ENCODE data around the gene ZSWIM1. TPM values are rescaled to one million over a fixed set of nuclear protein-coding genes. Genes with fewer than 3 reads are reported as not detected.
A peak's percentile ranks its signal among the peaks of the same experiment; 100 is the strongest.

Gene ZSWIM1
- total and polyA plus RNA-seq, 2 of the 13 experiments (the other 11 are each of a cell fraction or from before 2014, with no cell fraction given), result 9.5 to 11.7 TPM

DNA sequence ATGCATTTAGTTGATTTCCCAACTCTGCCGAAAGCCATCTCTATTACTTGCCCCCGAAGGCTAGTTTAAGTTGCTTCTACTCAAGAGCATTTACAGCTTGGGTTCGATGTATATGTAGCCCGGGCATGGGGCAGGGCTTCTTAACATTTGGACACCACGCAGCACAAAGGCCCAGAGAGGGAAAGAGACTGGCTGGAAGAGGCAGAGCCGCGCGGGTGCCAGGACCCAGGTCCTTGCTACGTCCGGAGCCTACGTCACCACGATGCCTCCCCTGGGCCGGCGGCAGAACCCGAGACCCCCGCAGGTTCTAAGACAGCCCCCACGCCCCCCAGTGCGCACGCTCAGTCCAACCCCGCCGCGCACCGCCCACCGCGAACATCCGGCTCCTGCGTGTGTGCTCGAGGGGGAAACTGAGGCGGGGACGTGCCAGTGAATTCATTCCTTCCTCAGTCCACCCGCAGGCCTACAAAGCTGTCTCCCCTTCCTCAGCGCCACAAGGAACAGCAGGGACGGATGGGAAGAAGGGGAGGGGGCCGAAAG is 53.1 kb downstream of the ZSWIM1 start (continued):
- TF ChIP-seq PITX1 (CRISPR knock-in tag; IDR thresholded peaks at IDR 0.05) (no peak), TBX2 (CRISPR knock-in tag; IDR thresholded peaks at IDR 0.05; ENCODE audit: borderline replicate concordance) (peak; percentile 4; the same call in 1 of the 2 replicates), AGO1 (IDR thresholded peaks at IDR 0.05; ENCODE audit: low read depth, low read length, poor library complexity, severe bottlenecking) (no peak), PAWR (CRISPR knock-in tag; IDR thresholded peaks at IDR 0.05; ENCODE audit: borderline replicate concordance) (peak; percentile 98; the same call in 1 of the 2 replicates), U2AF2 (IDR thresholded peaks at IDR 0.05; ENCODE audit: low read depth, low read length) (0 out of 2 replicates have a peak, but pooled peaks have one; percentile 57), YEATS2 (CRISPR knock-in tag; IDR thresholded peaks at IDR 0.05; ENCODE audit: borderline replicate concordance) (no peak), ZNF777 (CRISPR knock-in tag; IDR thresholded peaks at IDR 0.05) (0 out of 2 replicates have a peak, but pooled peaks have one; percentile 33), ZNF589 (CRISPR knock-in tag; conservative IDR thresholded peaks at IDR 0.05) (peak; percentile 10; the same call in 1 of the 2 replicates), ZNF432 (CRISPR knock-in tag; IDR thresholded peaks at IDR 0.05; ENCODE audit: borderline replicate concordance) (no peak), ZNF230 (CRISPR knock-in tag; IDR thresholded peaks at IDR 0.05) (peak; percentile 86), TOE1 (CRISPR knock-in tag; IDR thresholded peaks at IDR 0.05) (no peak), TAF1 (CRISPR knock-in tag; IDR thresholded peaks at IDR 0.05) (no peak), GZF1 (CRISPR knock-in tag; IDR thresholded peaks at IDR 0.05) (0 out of 2 replicates have a peak, but pooled peaks have one; percentile 56), MATR3 (CRISPR knock-in tag; IDR thresholded peaks at IDR 0.05) (no peak), PHF8 (CRISPR knock-in tag; IDR thresholded peaks at IDR 0.05) (no peak), HMG20B (CRISPR knock-in tag; conservative IDR thresholded peaks at IDR 0.05) (no peak; the same call in 1 of the 2 replicates), DR1 (CRISPR knock-in tag; IDR thresholded peaks at IDR 0.05) (0 out of 2 replicates have a peak, but pooled peaks have one; percentile 2), CREB1 (IDR thresholded peaks at IDR 0.05) (peak; percentile 83), CREB1 (CRISPR knock-in tag; IDR thresholded peaks at IDR 0.05) (peak; percentile 64), DNMT3B (CRISPR knock-in tag; conservative IDR thresholded peaks at IDR 0.05) (no peak), ZNF660 (CRISPR knock-in tag; IDR thresholded peaks at IDR 0.05; ENCODE audit: borderline replicate concordance, low read depth) (no peak; the same call in 1 of the 2 replicates)
- TF ChIP-seq, protein P1, sequence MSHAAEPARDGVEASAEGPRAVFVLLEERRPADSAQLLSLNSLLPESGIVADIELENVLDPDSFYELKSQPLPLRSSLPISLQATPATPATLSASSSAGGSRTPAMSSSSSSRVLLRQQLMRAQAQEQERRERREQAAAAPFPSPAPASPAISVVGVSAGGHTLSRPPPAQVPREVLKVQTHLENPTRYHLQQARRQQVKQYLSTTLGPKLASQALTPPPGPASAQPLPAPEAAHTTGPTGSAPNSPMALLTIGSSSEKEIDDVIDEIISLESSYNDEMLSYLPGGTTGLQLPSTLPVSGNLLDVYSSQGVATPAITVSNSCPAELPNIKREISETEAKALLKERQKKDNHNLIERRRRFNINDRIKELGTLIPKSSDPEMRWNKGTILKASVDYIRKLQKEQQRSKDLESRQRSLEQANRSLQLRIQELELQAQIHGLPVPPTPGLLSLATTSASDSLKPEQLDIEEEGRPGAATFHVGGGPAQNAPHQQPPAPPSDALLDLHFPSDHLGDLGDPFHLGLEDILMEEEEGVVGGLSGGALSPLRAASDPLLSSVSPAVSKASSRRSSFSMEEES (CRISPR knock-in tag; IDR thresholded peaks at IDR 0.05), result no peak
- TF ChIP-seq, protein P2, sequence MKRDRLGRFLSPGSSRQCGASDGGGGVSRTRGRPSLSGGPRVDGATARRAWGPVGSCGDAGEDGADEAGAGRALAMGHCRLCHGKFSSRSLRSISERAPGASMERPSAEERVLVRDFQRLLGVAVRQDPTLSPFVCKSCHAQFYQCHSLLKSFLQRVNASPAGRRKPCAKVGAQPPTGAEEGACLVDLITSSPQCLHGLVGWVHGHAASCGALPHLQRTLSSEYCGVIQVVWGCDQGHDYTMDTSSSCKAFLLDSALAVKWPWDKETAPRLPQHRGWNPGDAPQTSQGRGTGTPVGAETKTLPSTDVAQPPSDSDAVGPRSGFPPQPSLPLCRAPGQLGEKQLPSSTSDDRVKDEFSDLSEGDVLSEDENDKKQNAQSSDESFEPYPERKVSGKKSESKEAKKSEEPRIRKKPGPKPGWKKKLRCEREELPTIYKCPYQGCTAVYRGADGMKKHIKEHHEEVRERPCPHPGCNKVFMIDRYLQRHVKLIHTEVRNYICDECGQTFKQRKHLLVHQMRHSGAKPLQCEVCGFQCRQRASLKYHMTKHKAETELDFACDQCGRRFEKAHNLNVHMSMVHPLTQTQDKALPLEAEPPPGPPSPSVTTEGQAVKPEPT (CRISPR knock-in tag; IDR thresholded peaks at IDR 0.05; ENCODE audit: low read depth), result no peak; the same call in 1 of the 2 replicates
- TF ChIP-seq, protein P3, sequence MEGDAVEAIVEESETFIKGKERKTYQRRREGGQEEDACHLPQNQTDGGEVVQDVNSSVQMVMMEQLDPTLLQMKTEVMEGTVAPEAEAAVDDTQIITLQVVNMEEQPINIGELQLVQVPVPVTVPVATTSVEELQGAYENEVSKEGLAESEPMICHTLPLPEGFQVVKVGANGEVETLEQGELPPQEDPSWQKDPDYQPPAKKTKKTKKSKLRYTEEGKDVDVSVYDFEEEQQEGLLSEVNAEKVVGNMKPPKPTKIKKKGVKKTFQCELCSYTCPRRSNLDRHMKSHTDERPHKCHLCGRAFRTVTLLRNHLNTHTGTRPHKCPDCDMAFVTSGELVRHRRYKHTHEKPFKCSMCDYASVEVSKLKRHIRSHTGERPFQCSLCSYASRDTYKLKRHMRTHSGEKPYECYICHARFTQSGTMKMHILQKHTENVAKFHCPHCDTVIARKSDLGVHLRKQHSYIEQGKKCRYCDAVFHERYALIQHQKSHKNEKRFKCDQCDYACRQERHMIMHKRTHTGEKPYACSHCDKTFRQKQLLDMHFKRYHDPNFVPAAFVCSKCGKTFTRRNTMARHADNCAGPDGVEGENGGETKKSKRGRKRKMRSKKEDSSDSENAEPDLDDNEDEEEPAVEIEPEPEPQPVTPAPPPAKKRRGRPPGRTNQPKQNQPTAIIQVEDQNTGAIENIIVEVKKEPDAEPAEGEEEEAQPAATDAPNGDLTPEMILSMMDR (CRISPR knock-in tag; IDR thresholded peaks at IDR 0.05), result 0 out of 2 replicates have a peak, but pooled peaks have one; percentile 18
- TF ChIP-seq, protein P4, sequence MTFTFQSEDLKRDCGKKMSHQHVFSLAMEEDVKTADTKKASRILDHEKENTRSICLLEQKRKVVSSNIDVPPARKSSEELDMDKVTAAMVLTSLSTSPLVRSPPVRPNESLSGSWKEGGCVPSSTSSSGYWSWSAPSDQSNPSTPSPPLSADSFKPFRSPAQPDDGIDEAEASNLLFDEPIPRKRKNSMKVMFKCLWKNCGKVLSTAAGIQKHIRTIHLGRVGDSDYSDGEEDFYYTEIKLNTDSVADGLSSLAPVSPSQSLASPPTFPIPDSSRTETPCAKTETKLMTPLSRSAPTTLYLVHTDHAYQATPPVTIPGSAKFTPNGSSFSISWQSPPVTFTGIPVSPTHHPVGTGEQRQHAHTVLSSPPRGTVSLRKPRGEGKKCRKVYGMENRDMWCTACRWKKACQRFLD (CRISPR knock-in tag; IDR thresholded peaks at IDR 0.05; ENCODE audit: borderline replicate concordance), result no peak; the same call in 1 of the 2 replicates
